HCT116 (cell line): ENCODE results near the gene PPT2. TPM values are rescaled to one million over a fixed set of nuclear protein-coding genes. Genes with fewer than 3 reads are reported as not detected.

Experiments used
- ATAC-seq: fragments of 200-7000 bp; cut with Tn5 transposase; 2 replicates; pipeline ENCODE4 v1.9.1; 2020; ENCODE audit warnings: mild to moderate bottlenecking, moderate library complexity
- BruUV-seq: library from RNA; stranded (reverse); fragments of 400-500 nt; replicated peaks from 2 replicates; lab custom pipeline; 2021; lab: Mats Ljungman, UMichigan
- CTCF ChIA-PET: fragments of 300-600 bp; sonication (Branson Sonifier 250); formaldehyde crosslinking; loops from one replicate; lab custom pipeline; 2021; ENCODE audit warnings: antibody characterized with exemption; lab: Charles Lee
- POLR2A ChIA-PET: fragments of 300-600, 350-600 bp; sonication (Branson Sonifier 250); formaldehyde crosslinking; loops from one replicate; lab custom pipeline; 2021; ENCODE audit warnings: antibody characterized with exemption; lab: Charles Lee
- RAD21 ChIA-PET, 2 experiments: fragments of 300-600 bp; sonication (Branson Sonifier 250); formaldehyde crosslinking; loops; one replicate each; lab custom pipeline; 2023; ENCODE audit warnings: low total read pairs in 2 of 2; ENCODE audit not compliant: uncharacterized antibody in 2 of 2, unreplicated experiment in 2 of 2, low non-redundant PET in 1 of 2; lab: Charles Lee
- DNase-seq: peaks from one replicate; pipeline ENCODE4 v3.0.0-alpha.2; 2010; ENCODE audit warnings: low read depth, low spot score
- H2AFZ ChIP-seq: fragments of 200-600 bp; shearing (Covaris generic), sonication (generic); 2 replicates; pipeline ENCODE4 v1.6.1; 2017; ENCODE audit warnings: low read depth, mixed run types, mixed read lengths, antibody characterized with exemption, low read length; ENCODE audit not compliant: poor library complexity, severe bottlenecking
- H3K27ac ChIP-seq: 2 replicates; pipeline ENCODE4 v1.5.1; 2012; ENCODE audit warnings: low read depth, low read length
- H3K27me3 ChIP-seq: fragments of 200-600 bp; sonication (generic); 2 replicates; pipeline ENCODE4 v1.6.1; 2016; ENCODE audit warnings: mixed run types, low read length, mixed read lengths; ENCODE audit not compliant: insufficient read depth
- H3K36me3 ChIP-seq, 2 experiments: fragments of 200-500 bp in 1 of 2; fragments of 200-600 bp in 1 of 2; sonication (Bioruptor generic) in 1 of 2; sonication (generic) in 1 of 2; 2 replicates each; pipeline versions ENCODE4 v1.5.1 to v1.6.1; 2014 to 2016; ENCODE audit warnings: low read length in 2 of 2, inconsistent platforms in 1 of 2, mixed read lengths in 1 of 2, mixed run types in 1 of 2; ENCODE audit not compliant: insufficient read depth in 2 of 2, control insufficient read depth in 1 of 2
- H3K4me1 ChIP-seq, 2 experiments: fragments of 200-600 bp in 1 of 2; sonication (generic) in 1 of 2; 2 replicates each; pipeline versions ENCODE4 v1.5.1 to v1.6.1; 2012 to 2017; ENCODE audit warnings: low read length in 2 of 2, inconsistent platforms in 1 of 2, mild to moderate bottlenecking in 1 of 2, mixed read lengths in 1 of 2, mixed run types in 1 of 2, moderate library complexity in 1 of 2; ENCODE audit not compliant: insufficient read depth in 2 of 2, control insufficient read depth in 1 of 2
- H3K4me2 ChIP-seq: fragments of 200-600 bp; sonication (generic); 2 replicates; pipeline ENCODE4 v1.6.1; 2017; ENCODE audit warnings: mixed run types, low read length, mixed read lengths
- H3K4me3 ChIP-seq, 2 experiments: fragments of 200-600 bp in 1 of 2; sonication (generic) in 1 of 2; replicated peaks in 1 of 2; 2 replicates each; pipeline ENCODE4 v1.5.1; 2011 to 2016; ENCODE audit warnings: low read length in 2 of 2, control low read depth in 1 of 2, low read depth in 1 of 2, mild to moderate bottlenecking in 1 of 2, mixed read lengths in 1 of 2, mixed run types in 1 of 2
- H3K79me2 ChIP-seq: fragments of 200-600 bp; sonication (generic); 2 replicates; pipeline ENCODE4 v1.6.1; 2017; ENCODE audit warnings: mild to moderate bottlenecking, mixed run types, low read length, moderate library complexity, mixed read lengths; ENCODE audit not compliant: insufficient read depth
- H3K9ac ChIP-seq: fragments of 200-600 bp; sonication (generic); 2 replicates; pipeline ENCODE4 v1.6.1; 2016; ENCODE audit warnings: low read length, mixed read lengths
- H3K9me2 ChIP-seq: fragments of 200-600 bp; sonication (generic), shearing (Covaris generic); 2 replicates; pipeline ENCODE4 v1.6.1; 2017; ENCODE audit warnings: mixed run types, mild to moderate bottlenecking, moderate library complexity; ENCODE audit not compliant: insufficient read depth
- H3K9me3 ChIP-seq, 2 experiments: fragments of 200-500 bp in 1 of 2; fragments of 200-600 bp in 1 of 2; sonication (Bioruptor generic) in 1 of 2; sonication (generic) in 1 of 2; 2 replicates each; pipeline ENCODE4 v1.6.1; 2014 to 2017; ENCODE audit warnings: low read length in 2 of 2, mixed read lengths in 2 of 2, inconsistent platforms in 1 of 2, low read depth in 1 of 2, mild to moderate bottlenecking in 1 of 2, mixed run types in 1 of 2, moderate library complexity in 1 of 2; ENCODE audit not compliant: control insufficient read depth in 1 of 2, insufficient read depth in 1 of 2
- H4K20me1 ChIP-seq: fragments of 200-600 bp; sonication (generic), shearing (Covaris generic); 2 replicates; pipeline ENCODE4 v1.6.1; 2017; ENCODE audit warnings: mixed run types, mild to moderate bottlenecking, moderate library complexity; ENCODE audit not compliant: insufficient read depth
- CEBPB ChIP-seq: IDR thresholded peaks from 2 replicates; pipeline ENCODE4 v1.6.1; 2012; ENCODE audit warnings: low read depth
- ELF1 ChIP-seq: IDR thresholded peaks from 2 replicates; pipeline ENCODE4 v1.6.1; 2012; ENCODE audit warnings: low read depth, borderline replicate concordance
- EZH2 ChIP-seq: fragments of 200-600 bp; sonication (generic); IDR thresholded peaks from 2 replicates; pipeline ENCODE4 v1.6.1; 2017; ENCODE audit warnings: antibody characterized with exemption, mixed run types
- EZH2phosphoT487 ChIP-seq: fragments of 200-600 bp; IDR thresholded peaks from 2 replicates; pipeline ENCODE4 v1.6.1; 2018; ENCODE audit warnings: antibody characterized with exemption, borderline replicate concordance
- POLR2A ChIP-seq: IDR thresholded peaks from 2 replicates; pipeline ENCODE4 v1.7.0; 2011; ENCODE audit warnings: borderline replicate concordance; ENCODE audit not compliant: insufficient read depth, insufficient read length; ENCODE audit errors: extremely low read depth
- POLR2AphosphoS5 ChIP-seq: IDR thresholded peaks from 2 replicates; pipeline ENCODE4 v1.6.1; 2011; ENCODE audit warnings: mild to moderate bottlenecking, low read depth, low read length, moderate library complexity
- RAD21 ChIP-seq: IDR thresholded peaks from 2 replicates; pipeline ENCODE4 v1.6.1; 2012; ENCODE audit warnings: low read depth, mild to moderate bottlenecking
- SIN3A ChIP-seq: IDR thresholded peaks from 2 replicates; pipeline ENCODE4 v1.6.1; 2012; ENCODE audit warnings: low read depth
- SP1 ChIP-seq: IDR thresholded peaks from 2 replicates; pipeline ENCODE4 v1.6.1; 2012; ENCODE audit warnings: low read depth
- YY1 ChIP-seq: IDR thresholded peaks from 2 replicates; pipeline ENCODE4 v1.6.1; 2011; ENCODE audit warnings: low read length, low read depth, moderate library complexity, mild to moderate bottlenecking; ENCODE audit not compliant: insufficient replicate concordance; ENCODE audit errors: extremely low read depth
- ZNF274 ChIP-seq: fragments of 200-500 bp; sonication (Bioruptor generic); IDR thresholded peaks from 2 replicates; pipeline ENCODE4 v1.6.1; 2014; ENCODE audit warnings: mild to moderate bottlenecking, low read depth, low read length, inconsistent platforms
- intact Hi-C: fragments of 100-400 bp; cut with micrococcal nuclease; formaldehyde crosslinking; loops from 2 replicates; pipeline ENCODE4 v1.10.0; 2022
- total RNA-seq: library from RNA; stranded (reverse); gene quantifications from one replicate; pipeline ENCODE4 v1.2.1, GENCODE V29; 2021; ENCODE audit not compliant: unreplicated experiment
- TF ChIP-seq, protein P1 (sequence below): IDR thresholded peaks from 2 replicates; pipeline ENCODE4 v1.6.1; 2012; ENCODE audit warnings: low read depth
- TF ChIP-seq, protein P2 (sequence below): IDR thresholded peaks from 2 replicates; pipeline ENCODE4 v1.6.1; 2012
- TF ChIP-seq, protein P3 (sequence below), 3 experiments: fragments of 200-600 bp in 1 of 3; sonication (generic) in 1 of 3; IDR thresholded peaks in 2 of 3; conservative IDR thresholded peaks in 1 of 3; 2 replicates each; pipeline ENCODE4 v1.5.1; 2012 to 2017; ENCODE audit warnings: low read depth in 2 of 3, low read length in 2 of 3, antibody characterized with exemption in 1 of 3, borderline replicate concordance in 1 of 3, control low read depth in 1 of 3, mild to moderate bottlenecking in 1 of 3, mixed read lengths in 1 of 3, mixed run types in 1 of 3, moderate library complexity in 1 of 3; ENCODE audit not compliant: insufficient read depth in 1 of 3

The PPT2 gene
- total RNA-seq, 1 experiment from 2014 or later, result 21.0 TPM

DNA sequence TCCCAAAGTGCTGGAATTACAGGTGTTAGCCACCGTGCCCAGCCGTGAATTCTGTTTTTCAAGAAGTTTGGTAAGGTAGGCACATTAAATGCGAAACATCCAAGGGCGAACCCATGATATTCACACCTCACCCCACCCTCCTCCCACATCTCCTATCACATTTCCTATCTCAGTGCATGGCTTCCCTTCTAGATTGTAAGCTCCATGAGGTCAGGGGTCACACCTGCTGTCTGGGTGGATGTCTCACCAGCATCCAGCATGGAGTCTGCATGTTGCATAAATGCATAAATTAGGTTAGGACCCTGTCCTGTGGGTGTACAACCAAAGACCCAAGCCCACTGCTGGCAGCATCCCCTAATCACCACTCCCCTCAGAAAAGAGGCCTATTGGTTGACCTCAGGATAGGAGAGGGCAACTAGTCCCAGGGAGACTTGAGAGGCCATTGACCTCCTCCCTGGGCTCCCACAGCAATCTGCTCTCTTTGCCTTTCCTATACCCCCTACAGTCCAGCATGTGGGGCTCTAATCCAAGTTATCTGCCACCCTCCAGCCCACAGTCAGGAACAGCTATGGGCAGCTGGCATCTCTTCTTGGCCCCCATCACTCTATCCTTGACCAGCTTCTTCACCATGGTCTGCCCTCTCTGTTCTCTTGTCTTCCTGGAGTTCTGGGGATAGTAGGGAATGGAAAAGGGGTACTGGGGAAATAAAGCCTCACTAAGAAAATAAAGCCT lies 6.4 kb upstream of the PPT2 start:
- TF ChIP-seq SP1 (no peak), YY1 (no peak), ELF1 (no peak), ZNF274 (no peak), RAD21 (no peak), CEBPB (no peak), SIN3A (no peak), EZH2 (no peak), POLR2AphosphoS5 (no peak), POLR2A (no peak), EZH2phosphoT487 (no peak)
- TF ChIP-seq, protein P1, sequence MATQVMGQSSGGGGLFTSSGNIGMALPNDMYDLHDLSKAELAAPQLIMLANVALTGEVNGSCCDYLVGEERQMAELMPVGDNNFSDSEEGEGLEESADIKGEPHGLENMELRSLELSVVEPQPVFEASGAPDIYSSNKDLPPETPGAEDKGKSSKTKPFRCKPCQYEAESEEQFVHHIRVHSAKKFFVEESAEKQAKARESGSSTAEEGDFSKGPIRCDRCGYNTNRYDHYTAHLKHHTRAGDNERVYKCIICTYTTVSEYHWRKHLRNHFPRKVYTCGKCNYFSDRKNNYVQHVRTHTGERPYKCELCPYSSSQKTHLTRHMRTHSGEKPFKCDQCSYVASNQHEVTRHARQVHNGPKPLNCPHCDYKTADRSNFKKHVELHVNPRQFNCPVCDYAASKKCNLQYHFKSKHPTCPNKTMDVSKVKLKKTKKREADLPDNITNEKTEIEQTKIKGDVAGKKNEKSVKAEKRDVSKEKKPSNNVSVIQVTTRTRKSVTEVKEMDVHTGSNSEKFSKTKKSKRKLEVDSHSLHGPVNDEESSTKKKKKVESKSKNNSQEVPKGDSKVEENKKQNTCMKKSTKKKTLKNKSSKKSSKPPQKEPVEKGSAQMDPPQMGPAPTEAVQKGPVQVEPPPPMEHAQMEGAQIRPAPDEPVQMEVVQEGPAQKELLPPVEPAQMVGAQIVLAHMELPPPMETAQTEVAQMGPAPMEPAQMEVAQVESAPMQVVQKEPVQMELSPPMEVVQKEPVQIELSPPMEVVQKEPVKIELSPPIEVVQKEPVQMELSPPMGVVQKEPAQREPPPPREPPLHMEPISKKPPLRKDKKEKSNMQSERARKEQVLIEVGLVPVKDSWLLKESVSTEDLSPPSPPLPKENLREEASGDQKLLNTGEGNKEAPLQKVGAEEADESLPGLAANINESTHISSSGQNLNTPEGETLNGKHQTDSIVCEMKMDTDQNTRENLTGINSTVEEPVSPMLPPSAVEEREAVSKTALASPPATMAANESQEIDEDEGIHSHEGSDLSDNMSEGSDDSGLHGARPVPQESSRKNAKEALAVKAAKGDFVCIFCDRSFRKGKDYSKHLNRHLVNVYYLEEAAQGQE, result no peak
- TF ChIP-seq, protein P2, sequence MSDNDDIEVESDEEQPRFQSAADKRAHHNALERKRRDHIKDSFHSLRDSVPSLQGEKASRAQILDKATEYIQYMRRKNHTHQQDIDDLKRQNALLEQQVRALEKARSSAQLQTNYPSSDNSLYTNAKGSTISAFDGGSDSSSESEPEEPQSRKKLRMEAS, result no peak
- TF ChIP-seq, protein P3, sequence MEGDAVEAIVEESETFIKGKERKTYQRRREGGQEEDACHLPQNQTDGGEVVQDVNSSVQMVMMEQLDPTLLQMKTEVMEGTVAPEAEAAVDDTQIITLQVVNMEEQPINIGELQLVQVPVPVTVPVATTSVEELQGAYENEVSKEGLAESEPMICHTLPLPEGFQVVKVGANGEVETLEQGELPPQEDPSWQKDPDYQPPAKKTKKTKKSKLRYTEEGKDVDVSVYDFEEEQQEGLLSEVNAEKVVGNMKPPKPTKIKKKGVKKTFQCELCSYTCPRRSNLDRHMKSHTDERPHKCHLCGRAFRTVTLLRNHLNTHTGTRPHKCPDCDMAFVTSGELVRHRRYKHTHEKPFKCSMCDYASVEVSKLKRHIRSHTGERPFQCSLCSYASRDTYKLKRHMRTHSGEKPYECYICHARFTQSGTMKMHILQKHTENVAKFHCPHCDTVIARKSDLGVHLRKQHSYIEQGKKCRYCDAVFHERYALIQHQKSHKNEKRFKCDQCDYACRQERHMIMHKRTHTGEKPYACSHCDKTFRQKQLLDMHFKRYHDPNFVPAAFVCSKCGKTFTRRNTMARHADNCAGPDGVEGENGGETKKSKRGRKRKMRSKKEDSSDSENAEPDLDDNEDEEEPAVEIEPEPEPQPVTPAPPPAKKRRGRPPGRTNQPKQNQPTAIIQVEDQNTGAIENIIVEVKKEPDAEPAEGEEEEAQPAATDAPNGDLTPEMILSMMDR (IDR thresholded peaks at IDR 0.05 in 2 of 3, conservative IDR thresholded peaks at IDR 0.05 in 1 of 3; ENCODE audit: borderline replicate concordance in 1 of 3, insufficient read depth in 1 of 3, low read depth in 2 of 3, low read length in 2 of 3), result no peak
- Histone ChIP-seq H4K20me1 (no peaks in the 10 kb centered on the region), H3K9me3 (no peaks in the 10 kb centered on the region), H3K27ac (no peak overlapping the region), H3K27me3 (no peaks in the 10 kb centered on the region), H3K79me2 (no peaks in the 10 kb centered on the region), H3K9me2 (no peaks in the 10 kb centered on the region), H3K4me3 (no peak overlapping the region), H3K36me3 (no peaks in the 10 kb centered on the region), H2AFZ (no peak overlapping the region), H3K4me1 (peaks cover 4 to 6% of the 10 kb centered on the region in 2 experiments; a peak in 3 of 4 replicates), H3K9ac (no peak overlapping the region), H3K4me2 (no peak overlapping the region)
- ChIA-PET RAD21 (no interaction called here), CTCF (no interaction called here), POLR2A (no interaction called here)
- ATAC-seq (no peak), DNase-seq (no peak)
- BruUV-seq, result no TSS peak
- intact Hi-C loops, result no loop called here
